Kidney (tissue), 14 donors: ENCODE measurements around the gene MIS18A. TPM values are rescaled to one million over a fixed set of nuclear protein-coding genes. Genes with fewer than 3 reads are reported as not detected.

Experiments used
- DNase-seq, 5 donors: peaks; one replicate each; pipeline ENCODE4 v3.0.0-alpha.2; 2013 to 2020
- FAIRE-seq: peaks from 2 replicates; lab custom pipeline; 2012; peaks lifted over from hg19 to GRCh38; lab: Jason Lieb, UNC
- H3K27ac ChIP-seq, 2 donors: one replicate each; pipeline ENCODE4 v1.7.0; 2013; ENCODE audit warnings: low read depth in 2 of 2, low read length in 2 of 2, inconsistent platforms in 1 of 2
- H3K27me3 ChIP-seq: one replicate; pipeline ENCODE4 v1.7.1; 2013; ENCODE audit warnings: low read length, inconsistent platforms; ENCODE audit not compliant: control insufficient read depth, insufficient read depth
- H3K36me3 ChIP-seq, 3 donors: one replicate each; pipeline versions ENCODE4 v1.7.0 to v1.7.1; 2013; ENCODE audit warnings: low read length in 3 of 3, control low read depth in 1 of 3, inconsistent platforms in 1 of 3; ENCODE audit not compliant: insufficient read depth in 3 of 3, control insufficient read depth in 2 of 3
- H3K4me1 ChIP-seq, 3 donors: one replicate each; pipeline versions ENCODE4 v1.7.0 to v1.7.1; 2013; ENCODE audit warnings: low read length in 3 of 3, inconsistent platforms in 1 of 3, low read depth in 1 of 3; ENCODE audit not compliant: control insufficient read depth in 2 of 3, insufficient read depth in 2 of 3
- H3K4me3 ChIP-seq, 3 donors: one replicate each; pipeline versions ENCODE4 v1.7.0 to v1.8.1; 2013; ENCODE audit warnings: low read length in 3 of 3, control low read depth in 1 of 3, inconsistent platforms in 1 of 3
- H3K9ac ChIP-seq, 3 donors: one replicate each; pipeline versions ENCODE4 v1.7.0 to v1.7.1; 2013; ENCODE audit warnings: low read length in 3 of 3, control low read depth in 1 of 3, inconsistent platforms in 1 of 3
- H3K9me3 ChIP-seq, 3 donors: one replicate each; pipeline versions ENCODE4 v1.7.0 to v1.7.1; 2013; ENCODE audit warnings: low read length in 3 of 3, control low read depth in 1 of 3, inconsistent platforms in 1 of 3; ENCODE audit not compliant: control insufficient read depth in 2 of 3, insufficient read depth in 1 of 3
- CTCF ChIP-seq: IDR thresholded peaks from 3 replicates; pipeline ENCODE4 v1.5.1; 2012; ENCODE audit warnings: mild to moderate bottlenecking, moderate library complexity, borderline replicate concordance; ENCODE audit not compliant: insufficient read depth; ENCODE audit errors: extremely low read depth
- intact Hi-C: fragments of 100-400 bp; cut with DNase I; formaldehyde crosslinking; loops from one replicate; pipeline ENCODE4 v1.11.1; 2022
- polyA plus RNA-seq: library from polyadenylated mRNA; stranded (reverse); fragments of 350-450 nt; fragmentation: Illumina TruSeq; extraction: RNeasy Lipid Tissue Mini Kit (QIAGEN cat#74804); gene quantifications from one replicate; pipeline ENCODE4 v1.2.3, GENCODE V29; 2014; ENCODE audit warnings: low read depth, low replicate concordance; ENCODE audit not compliant: insufficient read depth
- total RNA-seq: library from RNA; stranded (reverse); fragmentation: NEBNext Ultra II Directional; extraction: Animal tissue kit (Norgen Biotek cat#: 25700); gene quantifications from one replicate; pipeline ENCODE4 v1.2.1, GENCODE V29; 2021
- donor health status: control.
- donor health status: control.
- donor health status: control.
- donor health status: control.
- donor health status: control.
- donor health status: DM: yes; HTN: yes; CAD: no.
- donor health status: Normal renal cell carcinoma (clear cell type).

MIS18A gene
- total and polyA plus RNA-seq, 2 donors from 2014 or later: 6.2 to 7.0 TPM

DNA sequence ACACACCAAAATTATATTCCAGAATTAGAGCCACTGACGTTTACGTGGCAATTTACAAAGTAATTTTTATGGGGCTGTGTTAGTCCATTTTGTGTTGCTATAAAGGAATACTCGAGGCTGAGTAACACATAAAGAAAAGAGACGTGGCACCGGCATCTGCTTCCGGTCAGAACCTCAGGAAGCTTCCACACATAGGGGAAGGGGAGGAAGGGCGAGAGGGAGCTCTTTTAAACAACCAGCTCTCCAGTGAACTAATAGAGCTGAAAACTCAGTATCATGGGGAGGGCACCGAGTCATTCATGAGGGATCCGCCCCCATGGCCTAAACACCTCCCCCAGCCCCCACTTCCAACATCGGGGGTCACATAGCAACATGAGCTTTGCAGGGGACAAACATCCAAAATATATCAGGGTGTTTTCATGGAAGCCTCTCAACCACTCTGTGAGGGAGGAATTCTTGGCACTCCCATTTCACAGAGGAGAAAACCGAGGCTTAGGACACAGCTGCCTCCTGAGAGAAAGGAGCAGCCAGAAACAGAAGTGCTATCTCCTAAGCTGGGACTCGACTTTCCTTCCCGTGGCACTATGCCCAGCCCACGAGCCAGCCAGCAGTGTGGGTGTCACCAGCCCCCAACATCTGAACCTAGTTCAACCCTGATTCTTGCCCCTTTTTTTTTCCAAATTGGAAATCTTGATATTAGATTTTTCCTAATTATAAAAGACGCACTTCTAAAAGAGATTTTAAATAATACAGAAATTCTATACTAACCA, 29.2 kb downstream of the MIS18A start:
- H3K4me3 ChIP-seq: no peak overlapping the region
- DNase-seq (no peak), FAIRE-seq (no peak)
- no peak overlapping the region for H3K27ac ChIP-seq
- H3K27me3 ChIP-seq: no peaks in the 10 kb centered on the region
- H3K4me1 ChIP-seq: peaks cover 0 to 3% (median 0%) of the 10 kb centered on the region in 3 donors
- H3K9me3 ChIP-seq: no peaks in the 10 kb centered on the region
- no peak for TF ChIP-seq CTCF
- H3K36me3 ChIP-seq: no peaks in the 10 kb centered on the region
- intact Hi-C loops: no loop called here
- H3K9ac ChIP-seq: no peak overlapping the region

- intact Hi-C loops: no loop called here
- H3K9me3 ChIP-seq: no peaks in the 10 kb centered on the region
Measured at GRCh38 chr21:32248571-32249461, 30.0 kb downstream of the MIS18A start.

GRCh38 chr21:32246571-32247140, 32.2 kb downstream of the MIS18A start:
- H3K9ac ChIP-seq: no peak overlapping the region
- DNase-seq (peak in 1 of 5 donors; percentile 14), FAIRE-seq (no peak)
- no peak overlapping the region for H3K4me3 ChIP-seq
- TF ChIP-seq CTCF: no peak
- H3K9me3 ChIP-seq: no peaks in the 10 kb centered on the region
- H3K4me1 ChIP-seq: peaks cover 0 to 3% (median 0%) of the 10 kb centered on the region in 3 donors
- no peaks in the 10 kb centered on the region for H3K27me3 ChIP-seq
- no peak overlapping the region for H3K27ac ChIP-seq
- intact Hi-C loops: no loop called here
- H3K36me3 ChIP-seq: no peaks in the 10 kb centered on the region

More at GRCh38 chr21:32248571-32249461, 30.0 kb downstream of the MIS18A start:
- Histone ChIP-seq H3K27me3 (no peaks in the 10 kb centered on the region), H3K9ac (no peak overlapping the region), H3K36me3 (no peaks in the 10 kb centered on the region), H3K27ac (no peak overlapping the region), H3K4me3 (no peak overlapping the region), H3K4me1 (peaks cover 0 to 3% (median 0%) of the 10 kb centered on the region in 3 donors)
- DNase-seq (peak in 4 of 5 donors; percentile 41 to 82 (median 57)), FAIRE-seq (no peak)
- TF ChIP-seq CTCF: no peak
